Gastrocnemius medialis (tissue), 4 donors: Measurements from ENCODE around the gene GIMAP5. TPM values are rescaled to one million over a fixed set of nuclear protein-coding genes. Genes with fewer than 3 reads are reported as not detected.

Experiments
- ATAC-seq, 2 donors: fragments of 150-250 bp; one replicate each; pipeline ENCODE4 v1.9.1; 2016
- DNase-seq, 2 donors: peaks; one replicate each; pipeline ENCODE4 v3.0.0-alpha.2; 2019
- H3K27ac ChIP-seq, 4 donors: fragments of 200-600 bp; sonication (generic); 1 replicate in 1 of 4; 2 replicates in 3 of 4; pipeline ENCODE4 v1.5.1; 2016 to 2018; ENCODE audit warnings: mild to moderate bottlenecking in 2 of 4, moderate library complexity in 1 of 4
- H3K27me3 ChIP-seq, 3 donors: fragments of 200-600 bp; sonication (generic) in 2 of 3; 1 replicate in 1 of 3; 2 replicates in 2 of 3; pipeline versions ENCODE4 v1.5.1 to v1.6.0; 2016 to 2019; ENCODE audit warnings: mild to moderate bottlenecking in 1 of 3, moderate library complexity in 1 of 3
- H3K36me3 ChIP-seq, 2 donors: fragments of 200-600 bp; sonication (generic) in 1 of 2; one replicate each; pipeline ENCODE4 v1.5.1; 2017 to 2018
- H3K4me1 ChIP-seq, 2 donors: fragments of 200-600 bp; sonication (generic) in 1 of 2; one replicate each; pipeline ENCODE4 v1.5.1; 2016 to 2017; ENCODE audit warnings: mild to moderate bottlenecking in 2 of 2
- H3K4me3 ChIP-seq, 4 donors: fragments of 200-600 bp; sonication (generic) in 3 of 4; 1 replicate in 1 of 4; 2 replicates in 3 of 4; pipeline ENCODE4 v1.5.1; 2016 to 2019; ENCODE audit warnings: mild to moderate bottlenecking in 2 of 4
- H3K9me3 ChIP-seq, 3 donors: fragments of 200-600 bp; sonication (generic) in 2 of 3; 1 replicate in 1 of 3; 2 replicates in 2 of 3; pipeline ENCODE4 v1.5.1; 2016 to 2019
- POLR2A ChIP-seq, 2 donors: fragments of 450-650 bp; IDR thresholded peaks; one replicate each; pipeline ENCODE4 v1.6.1; 2017; ENCODE audit warnings: antibody characterized with exemption in 2 of 2, mild to moderate bottlenecking in 2 of 2, moderate library complexity in 2 of 2
- in situ Hi-C, 4 donors: fragments of 200-750 bp; cut with MboI; loops; one replicate each; pipeline versions ENCODE4 v1.15.0 to v1.8.0; 2017; ENCODE audit warnings: low sequenced_read_pairs in 4 of 4
- intact Hi-C: fragments of 100-400 bp; cut with DNase I; formaldehyde crosslinking; loops from one replicate; pipeline ENCODE4 v1.15.1; 2023; ENCODE audit warnings: low total_unique reads
- total RNA-seq, 4 donors: library from RNA; depleted of rRNA; stranded (reverse); fragments of >200 nt; gene quantifications; one replicate each; pipeline versions ENCODE4 v1.1.0 to v1.2.3, GENCODE V29; 2016
- TF ChIP-seq, protein P1 (sequence below), 5 experiments: fragments of 450-650 bp in 3 of 5; fragments of 200-600 bp in 2 of 5; sonication (generic) in 2 of 5; IDR thresholded peaks in 4 of 5; conservative IDR thresholded peaks in 1 of 5; 1 replicate in 4 of 5; 2 replicates in 1 of 5; pipeline ENCODE4 v1.5.1; 2016 to 2019; ENCODE audit warnings: antibody characterized with exemption in 5 of 5, mild to moderate bottlenecking in 3 of 5, moderate library complexity in 3 of 5

Gene GIMAP5
- total RNA-seq, 4 donors from 2014 or later, result 13.5 to 29.4 (median 15.6) TPM

GRCh38 chr7:150739033-150739432 is 1.8 kb downstream of the GIMAP5 start:
- Histone ChIP-seq H3K4me3 (peak overlapping the region; percentile 49 to 58 (median 55)), H3K36me3 (no peaks in the 10 kb centered on the region), H3K27ac (peak overlapping the region; percentile 21 to 78 (median 73)), H3K27me3 (no peaks in the 10 kb centered on the region), H3K4me1 (no peaks in the 10 kb centered on the region), H3K9me3 (no peaks in the 10 kb centered on the region)
- ATAC-seq, result no peak
- TF ChIP-seq, protein P1, sequence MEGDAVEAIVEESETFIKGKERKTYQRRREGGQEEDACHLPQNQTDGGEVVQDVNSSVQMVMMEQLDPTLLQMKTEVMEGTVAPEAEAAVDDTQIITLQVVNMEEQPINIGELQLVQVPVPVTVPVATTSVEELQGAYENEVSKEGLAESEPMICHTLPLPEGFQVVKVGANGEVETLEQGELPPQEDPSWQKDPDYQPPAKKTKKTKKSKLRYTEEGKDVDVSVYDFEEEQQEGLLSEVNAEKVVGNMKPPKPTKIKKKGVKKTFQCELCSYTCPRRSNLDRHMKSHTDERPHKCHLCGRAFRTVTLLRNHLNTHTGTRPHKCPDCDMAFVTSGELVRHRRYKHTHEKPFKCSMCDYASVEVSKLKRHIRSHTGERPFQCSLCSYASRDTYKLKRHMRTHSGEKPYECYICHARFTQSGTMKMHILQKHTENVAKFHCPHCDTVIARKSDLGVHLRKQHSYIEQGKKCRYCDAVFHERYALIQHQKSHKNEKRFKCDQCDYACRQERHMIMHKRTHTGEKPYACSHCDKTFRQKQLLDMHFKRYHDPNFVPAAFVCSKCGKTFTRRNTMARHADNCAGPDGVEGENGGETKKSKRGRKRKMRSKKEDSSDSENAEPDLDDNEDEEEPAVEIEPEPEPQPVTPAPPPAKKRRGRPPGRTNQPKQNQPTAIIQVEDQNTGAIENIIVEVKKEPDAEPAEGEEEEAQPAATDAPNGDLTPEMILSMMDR (IDR thresholded peaks at IDR 0.05 in 4 of 5, conservative IDR thresholded peaks at IDR 0.05 in 1 of 5), result no peak
- no peak for TF ChIP-seq POLR2A (IDR thresholded peaks at IDR 0.05)
- DNase-seq, result no peak
- in situ Hi-C loops, result no loop called here
- intact Hi-C loops, result no loop called here

GRCh38 chr7:150740053-150740452 is 2.8 kb downstream of the GIMAP5 start:
- H3K4me3 ChIP-seq, result peak overlapping the region; percentile 49 to 58 (median 55)
- H3K36me3 ChIP-seq, result no peaks in the 10 kb centered on the region
- DNase-seq (no peak), ATAC-seq (peak in 1 of 2 donors; percentile 25)
- no peaks in the 10 kb centered on the region for H3K4me1 ChIP-seq
- in situ Hi-C loops, result no loop called here
- peak overlapping the region; percentile 21 to 78 (median 73) for H3K27ac ChIP-seq
- no peaks in the 10 kb centered on the region for H3K9me3 ChIP-seq
- TF ChIP-seq, protein P1 (IDR thresholded peaks at IDR 0.05 in 4 of 5, conservative IDR thresholded peaks at IDR 0.05 in 1 of 5), result no peak
- TF ChIP-seq POLR2A (IDR thresholded peaks at IDR 0.05), result peak in 1 of 2 donors; percentile 12
- intact Hi-C loops, result no loop called here
- H3K27me3 ChIP-seq, result no peaks in the 10 kb centered on the region

DNA sequence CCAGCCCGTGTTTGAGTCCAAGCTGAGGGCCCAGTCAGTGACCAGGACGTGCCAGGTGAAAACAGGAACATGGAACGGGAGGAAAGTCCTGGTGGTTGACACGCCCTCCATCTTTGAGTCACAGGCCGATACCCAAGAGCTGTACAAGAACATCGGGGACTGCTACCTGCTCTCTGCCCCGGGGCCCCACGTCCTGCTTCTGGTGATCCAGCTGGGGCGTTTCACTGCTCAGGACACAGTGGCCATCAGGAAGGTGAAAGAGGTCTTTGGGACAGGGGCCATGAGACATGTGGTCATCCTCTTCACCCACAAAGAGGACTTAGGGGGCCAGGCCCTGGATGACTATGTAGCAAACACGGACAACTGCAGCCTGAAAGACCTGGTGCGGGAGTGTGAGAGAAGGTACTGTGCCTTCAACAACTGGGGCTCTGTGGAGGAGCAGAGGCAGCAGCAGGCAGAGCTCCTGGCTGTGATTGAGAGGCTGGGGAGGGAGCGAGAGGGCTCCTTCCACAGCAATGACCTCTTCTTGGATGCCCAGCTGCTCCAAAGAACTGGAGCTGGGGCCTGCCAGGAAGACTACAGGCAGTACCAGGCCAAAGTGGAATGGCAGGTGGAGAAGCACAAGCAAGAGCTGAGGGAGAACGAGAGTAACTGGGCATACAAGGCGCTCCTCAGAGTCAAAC is 5.2 kb downstream of the GIMAP5 start:
- intact Hi-C loops (no loop called here), in situ Hi-C loops (no loop called here)
- H3K27ac ChIP-seq, result peak overlapping the region in 2 of 4 donors; percentile 71 to 75

GRCh38 chr7:150744041-150744656 is 6.9 kb downstream of the GIMAP5 start:
- in situ Hi-C loops (no loop called here), intact Hi-C loops (no loop called here)
- ATAC-seq (no peak), DNase-seq (no peak)
- Histone ChIP-seq H3K36me3 (no peaks in the 10 kb centered on the region), H3K27me3 (no peaks in the 10 kb centered on the region), H3K4me1 (no peaks in the 10 kb centered on the region), H3K27ac (peak overlapping the region in 1 of 4 donors; percentile 36), H3K9me3 (no peaks in the 10 kb centered on the region), H3K4me3 (no peak overlapping the region)
- TF ChIP-seq, protein P1 (IDR thresholded peaks at IDR 0.05 in 4 of 5, conservative IDR thresholded peaks at IDR 0.05 in 1 of 5), result no peak
- TF ChIP-seq POLR2A (IDR thresholded peaks at IDR 0.05), result no peak

More for the DNA sequence above, 5.2 kb downstream of the GIMAP5 start:
- H3K4me3 ChIP-seq, result no peak overlapping the region
- DNase-seq, result no peak
- no peaks in the 10 kb centered on the region for H3K4me1 ChIP-seq
- no peak for ATAC-seq
- no peaks in the 10 kb centered on the region for H3K36me3 ChIP-seq
- H3K27me3 ChIP-seq, result no peaks in the 10 kb centered on the region
- no peaks in the 10 kb centered on the region for H3K9me3 ChIP-seq
- TF ChIP-seq POLR2A (IDR thresholded peaks at IDR 0.05), result no peak
- TF ChIP-seq, protein P1 (IDR thresholded peaks at IDR 0.05 in 4 of 5, conservative IDR thresholded peaks at IDR 0.05 in 1 of 5), result no peak
